ENCODE results near the gene PDE3A.

GRCh38 chr12:20424841-20425240 is 56.5 kb downstream of the PDE3A start:
- TF ChIP-seq CTCF (IDR thresholded peaks at IDR 0.05) (no peak), POLR2A (IDR thresholded peaks at IDR 0.05) (no peak)
